SK-N-SH (cell line): ENCODE measurements around the gene PRPF6. TPM values are rescaled to one million over a fixed set of nuclear protein-coding genes. Genes with fewer than 3 reads are reported as not detected.

Experiments
- CTCF ChIA-PET: fragments of 300-600, 350-600 bp; formaldehyde crosslinking; extraction: SDS; loops from one replicate; lab custom pipeline; 2021; lab: Yijun Ruan, JAX
- POLR2A ChIA-PET: fragments of 350-600 bp; sonication (Branson Sonifier 250); formaldehyde crosslinking; extraction: SDS; loops from one replicate; lab custom pipeline; 2020; ENCODE audit warnings: antibody characterized with exemption, inconsistent platforms; lab: Yijun Ruan, JAX
- DNase-seq: peaks from one replicate; pipeline ENCODE4 v3.0.0; 2012
- H2AFZ ChIP-seq: fragments of 200-600 bp; sonication (generic); 2 replicates; pipeline ENCODE4 v1.8.1; 2016; ENCODE audit warnings: antibody characterized with exemption, mild to moderate bottlenecking, low read depth
- H3F3A ChIP-seq: fragments of 200-600 bp; sonication (generic); replicated peaks from 2 replicates; pipeline ENCODE3; 2016; ENCODE audit warnings: antibody characterized with exemption, mild to moderate bottlenecking; ENCODE audit not compliant: insufficient read depth
- H3K27ac ChIP-seq, 2 experiments: fragments of 200-500 bp in 1 of 2; fragments of 200-600 bp in 1 of 2; sonication (Bioruptor generic) in 1 of 2; sonication (generic), shearing (Covaris generic) in 1 of 2; 2 replicates each; pipeline versions ENCODE4 v1.5.1 to v1.6.1; 2014 to 2016; ENCODE audit warnings: low read depth in 2 of 2, inconsistent platforms in 1 of 2, low read length in 1 of 2, mild to moderate bottlenecking in 1 of 2, mixed read lengths in 1 of 2
- H3K27me3 ChIP-seq: fragments of 200-600 bp; sonication (generic), shearing (Covaris generic); 2 replicates; pipeline ENCODE4 v1.6.1; 2016; ENCODE audit warnings: mixed run types; ENCODE audit not compliant: insufficient read depth
- H3K36me3 ChIP-seq, 2 experiments: fragments of 200-500 bp in 1 of 2; fragments of 200-600 bp in 1 of 2; sonication (Bioruptor generic) in 1 of 2; sonication (generic) in 1 of 2; replicated peaks in 1 of 2; 2 replicates each; pipeline versions ENCODE3 to v1.5.1; 2014 to 2016; ENCODE audit warnings: low read length in 1 of 2, mild to moderate bottlenecking in 1 of 2; ENCODE audit not compliant: insufficient read depth in 2 of 2, control insufficient read depth in 1 of 2
- H3K4me1 ChIP-seq, 2 experiments: fragments of 200-500 bp in 1 of 2; fragments of 200-600 bp in 1 of 2; sonication (Bioruptor generic) in 1 of 2; sonication (generic), shearing (Covaris generic) in 1 of 2; 2 replicates each; pipeline versions ENCODE4 v1.5.1 to v1.6.1; 2014 to 2016; ENCODE audit warnings: low read depth in 1 of 2, low read length in 1 of 2, mixed run types in 1 of 2; ENCODE audit not compliant: insufficient read depth in 2 of 2, control insufficient read depth in 1 of 2
- H3K4me2 ChIP-seq: fragments of 200-600 bp; sonication (generic), shearing (Covaris generic); 2 replicates; pipeline ENCODE4 v1.6.1; 2017; ENCODE audit warnings: mixed run types
- H3K4me3 ChIP-seq, 2 experiments: fragments of 200-500 bp in 1 of 2; fragments of 200-600 bp in 1 of 2; sonication (Bioruptor generic) in 1 of 2; sonication (generic), shearing (Covaris generic) in 1 of 2; 2 replicates each; pipeline versions ENCODE4 v1.5.1 to v1.8.1; 2014 to 2016; ENCODE audit warnings: low read depth in 2 of 2, inconsistent platforms in 1 of 2, low read length in 1 of 2, mild to moderate bottlenecking in 1 of 2, mixed read lengths in 1 of 2, moderate library complexity in 1 of 2
- H3K79me2 ChIP-seq: fragments of 200-600 bp; sonication (generic); 2 replicates; pipeline ENCODE4 v1.8.1; 2017; ENCODE audit warnings: mild to moderate bottlenecking; ENCODE audit not compliant: insufficient read depth
- H3K9ac ChIP-seq: fragments of 200-600 bp; sonication (generic); 2 replicates; pipeline ENCODE4 v1.6.1; 2017; ENCODE audit warnings: mixed run types
- H3K9me2 ChIP-seq: fragments of 200-600 bp; sonication (generic); 2 replicates; pipeline ENCODE4 v1.6.1; 2017; ENCODE audit warnings: mixed run types
- H3K9me3 ChIP-seq: fragments of 200-600 bp; sonication (generic); 2 replicates; pipeline ENCODE4 v1.6.1; 2017; ENCODE audit warnings: mixed run types, mild to moderate bottlenecking, moderate library complexity
- H4K20me1 ChIP-seq: fragments of 200-600 bp; sonication (generic); 2 replicates; pipeline ENCODE4 v1.6.1; 2017; ENCODE audit warnings: mild to moderate bottlenecking, mixed run types; ENCODE audit not compliant: insufficient read depth
- EP300 ChIP-seq, 2 experiments: IDR thresholded peaks; 2 replicates each; pipeline versions ENCODE4 v1.4.0 to v1.6.1; 2012; ENCODE audit warnings: borderline replicate concordance in 1 of 2, low read depth in 1 of 2, low read length in 1 of 2
- FOSL2 ChIP-seq: IDR thresholded peaks from 2 replicates; pipeline ENCODE4 v1.4.0; 2012; ENCODE audit warnings: low read depth, mild to moderate bottlenecking, moderate library complexity, borderline replicate concordance
- MAX ChIP-seq: IDR thresholded peaks from 2 replicates; pipeline ENCODE4 v1.4.0; 2012; ENCODE audit warnings: low read depth
- PBX3 ChIP-seq: IDR thresholded peaks from 2 replicates; pipeline ENCODE4; 2012
- POLR2AphosphoS5 ChIP-seq: IDR thresholded peaks from 2 replicates; pipeline ENCODE4 v1.6.1; 2012; ENCODE audit warnings: low read depth, low read length
- RXRA ChIP-seq: IDR thresholded peaks from 2 replicates; pipeline ENCODE4 v1.4.0; 2012; ENCODE audit warnings: low read depth, mild to moderate bottlenecking, borderline replicate concordance
- SIN3A ChIP-seq: IDR thresholded peaks from 2 replicates; pipeline ENCODE4 v1.6.1; 2012; ENCODE audit warnings: low read depth, mild to moderate bottlenecking, low read length, moderate library complexity, borderline replicate concordance
- SMC3 ChIP-seq: IDR thresholded peaks from 2 replicates; pipeline ENCODE4 v1.6.1; 2012; ENCODE audit warnings: low read depth, low read length, improper control_type of control experiment
- TCF12 ChIP-seq: IDR thresholded peaks from 2 replicates; pipeline ENCODE4 v1.4.0; 2012
- USF2 ChIP-seq: fragments of 150-350 bp; IDR thresholded peaks from 2 replicates; pipeline ENCODE4 v1.6.1; 2017; ENCODE audit warnings: antibody characterized with exemption, low read length, low read depth, borderline replicate concordance
- WGBS: methylation state at CpG from one replicate; pipeline ENCODE4 v1.1.6; 2017; ENCODE audit warnings: low lambda C conversion rate; 5-methylcytosine and 5-hydroxymethylcytosine counted together
- polyA plus RNA-seq, 3 experiments: library from polyadenylated mRNA; depleted of rRNA; stranded (reverse); fragments of >200 nt; gene quantifications; 2 replicates each; pipeline ENCODE4 v1.2.3, GENCODE V29; 2012
- TF ChIP-seq, protein P1 (sequence below): fragments of 200-600 bp; sonication (generic); IDR thresholded peaks from 2 replicates; pipeline ENCODE4 v1.6.1; 2017; ENCODE audit warnings: antibody characterized with exemption, mild to moderate bottlenecking, moderate library complexity
- TF ChIP-seq, protein P2 (sequence below): IDR thresholded peaks from 2 replicates; pipeline ENCODE4 v1.6.1; 2012; ENCODE audit warnings: mild to moderate bottlenecking, low read depth, low read length, moderate library complexity
- TF ChIP-seq, protein P3 (sequence below): IDR thresholded peaks from 2 replicates; pipeline ENCODE4 v1.4.0; 2012; ENCODE audit warnings: low read depth, borderline replicate concordance

The PRPF6 gene
- polyA plus RNA-seq, 1 of the 3 experiments (the other 2 are of a cell fraction) = 59.1 TPM

GRCh38 chr20:63944078-63944941 is 36.6 kb upstream of the PRPF6 start:
- Histone ChIP-seq H4K20me1 (peaks cover 70% of the 10 kb centered on the region), H3K9ac (no peak overlapping the region), H3K4me2 (no peak overlapping the region), H3F3A (peaks cover 22% of the 10 kb centered on the region), H3K9me3 (no peaks in the 10 kb centered on the region), H3K36me3 (peaks cover 0 to 49% of the 10 kb centered on the region in 2 experiments), H3K9me2 (no peaks in the 10 kb centered on the region), H3K27ac (no peak overlapping the region), H3K79me2 (peaks cover 27% of the 10 kb centered on the region; the same call in 1 of the 2 replicates), H3K4me1 (peaks cover 7 to 18% of the 10 kb centered on the region in 2 experiments; a peak in 3 of 4 replicates), H3K4me3 (no peak overlapping the region), H2AFZ (no peak overlapping the region), H3K27me3 (no peaks in the 10 kb centered on the region)
- ChIA-PET CTCF (interaction anchor here (0.9 to 1.4 kb wide), 2 partner anchors 11 to 29 kb away, joined by 3 to 7 read pairs; no protein-coding TSS in a partner anchor), POLR2A (no interaction called here)
- TF ChIP-seq, protein P1, sequence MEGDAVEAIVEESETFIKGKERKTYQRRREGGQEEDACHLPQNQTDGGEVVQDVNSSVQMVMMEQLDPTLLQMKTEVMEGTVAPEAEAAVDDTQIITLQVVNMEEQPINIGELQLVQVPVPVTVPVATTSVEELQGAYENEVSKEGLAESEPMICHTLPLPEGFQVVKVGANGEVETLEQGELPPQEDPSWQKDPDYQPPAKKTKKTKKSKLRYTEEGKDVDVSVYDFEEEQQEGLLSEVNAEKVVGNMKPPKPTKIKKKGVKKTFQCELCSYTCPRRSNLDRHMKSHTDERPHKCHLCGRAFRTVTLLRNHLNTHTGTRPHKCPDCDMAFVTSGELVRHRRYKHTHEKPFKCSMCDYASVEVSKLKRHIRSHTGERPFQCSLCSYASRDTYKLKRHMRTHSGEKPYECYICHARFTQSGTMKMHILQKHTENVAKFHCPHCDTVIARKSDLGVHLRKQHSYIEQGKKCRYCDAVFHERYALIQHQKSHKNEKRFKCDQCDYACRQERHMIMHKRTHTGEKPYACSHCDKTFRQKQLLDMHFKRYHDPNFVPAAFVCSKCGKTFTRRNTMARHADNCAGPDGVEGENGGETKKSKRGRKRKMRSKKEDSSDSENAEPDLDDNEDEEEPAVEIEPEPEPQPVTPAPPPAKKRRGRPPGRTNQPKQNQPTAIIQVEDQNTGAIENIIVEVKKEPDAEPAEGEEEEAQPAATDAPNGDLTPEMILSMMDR = no peak
- TF ChIP-seq USF2 (no peak), SIN3A (no peak)
- DNase-seq = no peak
- 94% methylated on average over 8 of the region's 35 CpGs for WGBS

GRCh38 chr20:63945031-63945658 is 35.8 kb upstream of the PRPF6 start:
- Histone ChIP-seq H3K79me2 (peaks cover 35% of the 10 kb centered on the region; the same call in 1 of the 2 replicates), H3K9me2 (no peaks in the 10 kb centered on the region), H3K9ac (no peak overlapping the region), H3K4me1 (peaks cover 14 to 26% of the 10 kb centered on the region in 2 experiments; a peak in 3 of 4 replicates), H3K4me2 (no peak overlapping the region), H3K4me3 (no peak overlapping the region), H3K36me3 (peaks cover 0 to 41% of the 10 kb centered on the region in 2 experiments), H2AFZ (no peak overlapping the region), H3K27me3 (no peaks in the 10 kb centered on the region), H3K27ac (no peak overlapping the region), H3F3A (peaks cover 30% of the 10 kb centered on the region), H3K9me3 (no peaks in the 10 kb centered on the region), H4K20me1 (peaks cover 77% of the 10 kb centered on the region)
- WGBS = 100% methylated on average over 3 of the region's 17 CpGs
- ChIA-PET CTCF (interaction anchor here (2.0 kb wide), 1 partner anchor 170 kb away, joined by 11 read pairs; no protein-coding TSS in a partner anchor), POLR2A (no interaction called here)
- DNase-seq = no peak
- TF ChIP-seq PBX3 = no peak
- no peak for TF ChIP-seq MAX
- TF ChIP-seq POLR2AphosphoS5 = no peak
- no peak for TF ChIP-seq RXRA
- no peak for TF ChIP-seq FOSL2
- no peak for TF ChIP-seq USF2
- TF ChIP-seq, protein P2, sequence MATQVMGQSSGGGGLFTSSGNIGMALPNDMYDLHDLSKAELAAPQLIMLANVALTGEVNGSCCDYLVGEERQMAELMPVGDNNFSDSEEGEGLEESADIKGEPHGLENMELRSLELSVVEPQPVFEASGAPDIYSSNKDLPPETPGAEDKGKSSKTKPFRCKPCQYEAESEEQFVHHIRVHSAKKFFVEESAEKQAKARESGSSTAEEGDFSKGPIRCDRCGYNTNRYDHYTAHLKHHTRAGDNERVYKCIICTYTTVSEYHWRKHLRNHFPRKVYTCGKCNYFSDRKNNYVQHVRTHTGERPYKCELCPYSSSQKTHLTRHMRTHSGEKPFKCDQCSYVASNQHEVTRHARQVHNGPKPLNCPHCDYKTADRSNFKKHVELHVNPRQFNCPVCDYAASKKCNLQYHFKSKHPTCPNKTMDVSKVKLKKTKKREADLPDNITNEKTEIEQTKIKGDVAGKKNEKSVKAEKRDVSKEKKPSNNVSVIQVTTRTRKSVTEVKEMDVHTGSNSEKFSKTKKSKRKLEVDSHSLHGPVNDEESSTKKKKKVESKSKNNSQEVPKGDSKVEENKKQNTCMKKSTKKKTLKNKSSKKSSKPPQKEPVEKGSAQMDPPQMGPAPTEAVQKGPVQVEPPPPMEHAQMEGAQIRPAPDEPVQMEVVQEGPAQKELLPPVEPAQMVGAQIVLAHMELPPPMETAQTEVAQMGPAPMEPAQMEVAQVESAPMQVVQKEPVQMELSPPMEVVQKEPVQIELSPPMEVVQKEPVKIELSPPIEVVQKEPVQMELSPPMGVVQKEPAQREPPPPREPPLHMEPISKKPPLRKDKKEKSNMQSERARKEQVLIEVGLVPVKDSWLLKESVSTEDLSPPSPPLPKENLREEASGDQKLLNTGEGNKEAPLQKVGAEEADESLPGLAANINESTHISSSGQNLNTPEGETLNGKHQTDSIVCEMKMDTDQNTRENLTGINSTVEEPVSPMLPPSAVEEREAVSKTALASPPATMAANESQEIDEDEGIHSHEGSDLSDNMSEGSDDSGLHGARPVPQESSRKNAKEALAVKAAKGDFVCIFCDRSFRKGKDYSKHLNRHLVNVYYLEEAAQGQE = no peak
- TF ChIP-seq EP300 (IDR thresholded peaks at IDR 0.05; ENCODE audit: borderline replicate concordance in 1 of 2, low read depth in 1 of 2, low read length in 1 of 2) = no peak
- TF ChIP-seq TCF12 = no peak
- TF ChIP-seq, protein P3, sequence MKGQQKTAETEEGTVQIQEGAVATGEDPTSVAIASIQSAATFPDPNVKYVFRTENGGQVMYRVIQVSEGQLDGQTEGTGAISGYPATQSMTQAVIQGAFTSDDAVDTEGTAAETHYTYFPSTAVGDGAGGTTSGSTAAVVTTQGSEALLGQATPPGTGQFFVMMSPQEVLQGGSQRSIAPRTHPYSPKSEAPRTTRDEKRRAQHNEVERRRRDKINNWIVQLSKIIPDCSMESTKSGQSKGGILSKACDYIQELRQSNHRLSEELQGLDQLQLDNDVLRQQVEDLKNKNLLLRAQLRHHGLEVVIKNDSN = no peak
- no peak for TF ChIP-seq SMC3
